Gastroesophageal sphincter (tissue), 4 donors: Measurements from ENCODE around the gene CRIM1. TPM values are rescaled to one million over a fixed set of nuclear protein-coding genes. Genes with fewer than 3 reads are reported as not detected.

ENCODE experiments used
- ATAC-seq: fragments of 150-250 bp; one replicate; pipeline ENCODE4 v1.9.1; 2016; ENCODE audit warnings: mild to moderate bottlenecking, moderate library complexity
- H3K27ac ChIP-seq, 4 donors: fragments of 200-600 bp; sonication (generic) in 3 of 4; 1 replicate in 3 of 4; 2 replicates in 1 of 4; pipeline ENCODE4 v1.5.1; 2016 to 2019
- H3K27me3 ChIP-seq: fragments of 200-600 bp; sonication (generic); one replicate; pipeline ENCODE4 v1.5.1; 2019
- H3K36me3 ChIP-seq, 2 donors: fragments of 200-600 bp; sonication (generic); one replicate each; pipeline ENCODE4 v1.5.1; 2019; ENCODE audit warnings: control low read depth in 1 of 2
- H3K4me1 ChIP-seq, 3 donors: fragments of 200-600 bp; sonication (generic); 1 replicate in 2 of 3; 2 replicates in 1 of 3; pipeline ENCODE4 v1.5.1; 2016 to 2019; ENCODE audit warnings: control low read depth in 2 of 3
- H3K4me3 ChIP-seq, 2 donors: fragments of 200-600 bp; sonication (generic); one replicate each; pipeline ENCODE4 v1.5.1; 2019; ENCODE audit warnings: mild to moderate bottlenecking in 1 of 2, moderate library complexity in 1 of 2
- H3K9me3 ChIP-seq, 3 donors: fragments of 200-600 bp; sonication (generic); one replicate each; pipeline ENCODE4 v1.5.1; 2017 to 2019; ENCODE audit warnings: control low read depth in 2 of 3
- CTCF ChIP-seq, 4 experiments: fragments of 200-600 bp in 2 of 4; fragments of 450-650 bp in 2 of 4; sonication (generic) in 1 of 4; IDR thresholded peaks; one replicate each; pipeline ENCODE4 v1.5.1; 2017 to 2019; ENCODE audit warnings: antibody characterized with exemption in 4 of 4, mild to moderate bottlenecking in 2 of 4, moderate library complexity in 2 of 4
- EP300 ChIP-seq: sonication (generic); formaldehyde crosslinking; IDR thresholded peaks from one replicate; pipeline ENCODE4 v1.6.1; 2017; ENCODE audit warnings: antibody characterized with exemption, mild to moderate bottlenecking
- POLR2A ChIP-seq, 2 donors: fragments of 450-650 bp; IDR thresholded peaks; one replicate each; pipeline ENCODE4 v1.6.1; 2017; ENCODE audit warnings: antibody characterized with exemption in 2 of 2, mild to moderate bottlenecking in 2 of 2, moderate library complexity in 1 of 2
- POLR2AphosphoS5 ChIP-seq: sonication (generic); formaldehyde crosslinking; IDR thresholded peaks from one replicate; pipeline ENCODE4 v1.6.1; 2017; ENCODE audit warnings: antibody characterized with exemption
- WGBS, 2 donors: methylation state at CpG; one replicate each; pipeline ENCODE4 v1.1.5; 2018; ENCODE audit warnings: low coverage in 1 of 2; 5-methylcytosine and 5-hydroxymethylcytosine counted together
- total RNA-seq, 4 donors: library from RNA; depleted of rRNA; stranded (reverse); fragments of >200 nt; gene quantifications; one replicate each; pipeline ENCODE4 v1.1.0, GENCODE V29; 2016

Gene CRIM1
- total RNA-seq, 4 donors from 2014 or later, result 150 to 342 (median 203) TPM

- 54 to 100% methylated on average over 2 of the region's 2 CpGs for WGBS, 2 donors
Measured at GRCh38 chr2:36382472-36382871, 26.9 kb downstream of the CRIM1 start.

GRCh38 chr2:36383726-36384125 lies 28.1 kb downstream of the CRIM1 start:
- no peak for ATAC-seq
- peaks cover 3 to 67% (median 14%) of the 10 kb centered on the region in 3 donors for H3K4me1 ChIP-seq

More at GRCh38 chr2:36382472-36382871, 26.9 kb downstream of the CRIM1 start:
- H3K4me1 ChIP-seq, result peaks cover 0 to 64% (median 14%) of the 10 kb centered on the region in 3 donors
- H3K9me3 ChIP-seq, result no peaks in the 10 kb centered on the region
- ATAC-seq, result no peak
- H3K27ac ChIP-seq, result no peak overlapping the region
- peaks cover 0 to 6% of the 10 kb centered on the region in 2 donors for H3K36me3 ChIP-seq
- H3K27me3 ChIP-seq, result no peaks in the 10 kb centered on the region
- no peak overlapping the region for H3K4me3 ChIP-seq
- no peak for TF ChIP-seq EP300
- no peak for TF ChIP-seq POLR2AphosphoS5
- no peak for TF ChIP-seq CTCF (IDR thresholded peaks at IDR 0.05)
- no peak for TF ChIP-seq POLR2A (IDR thresholded peaks at IDR 0.05)

GRCh38 chr2:36384454-36384853 lies 28.9 kb downstream of the CRIM1 start:
- Histone ChIP-seq H3K4me3 (no peak overlapping the region), H3K9me3 (no peaks in the 10 kb centered on the region), H3K27ac (no peak overlapping the region), H3K36me3 (peaks cover 0 to 6% of the 10 kb centered on the region in 2 donors), H3K4me1 (peaks cover 5 to 67% (median 14%) of the 10 kb centered on the region in 3 donors), H3K27me3 (no peaks in the 10 kb centered on the region)
- TF ChIP-seq EP300 (no peak), POLR2A (IDR thresholded peaks at IDR 0.05) (no peak), POLR2AphosphoS5 (no peak), CTCF (IDR thresholded peaks at IDR 0.05) (no peak)
- ATAC-seq, result no peak
- WGBS, 2 donors, result 79 to 92% methylated on average over 2 of the region's 2 CpGs

More at GRCh38 chr2:36383726-36384125, 28.1 kb downstream of the CRIM1 start:
- Histone ChIP-seq H3K4me3 (no peak overlapping the region), H3K27me3 (no peaks in the 10 kb centered on the region), H3K27ac (no peak overlapping the region), H3K9me3 (no peaks in the 10 kb centered on the region), H3K36me3 (peaks cover 0 to 6% of the 10 kb centered on the region in 2 donors)
- WGBS, 2 donors, result 89 to 95% methylated on average over 3 to 4 of the region's 4 CpGs
- TF ChIP-seq EP300 (no peak), CTCF (IDR thresholded peaks at IDR 0.05) (no peak), POLR2A (IDR thresholded peaks at IDR 0.05) (no peak), POLR2AphosphoS5 (no peak)

GRCh38 chr2:36385603-36386002 lies 30.0 kb downstream of the CRIM1 start:
- ATAC-seq, result no peak
- no peak overlapping the region for H3K27ac ChIP-seq
- H3K4me3 ChIP-seq, result no peak overlapping the region
- no peaks in the 10 kb centered on the region for H3K9me3 ChIP-seq
- H3K36me3 ChIP-seq, result peaks cover 0 to 1% of the 10 kb centered on the region in 2 donors
- WGBS, 2 donors, result 75 to 100% methylated on average over 1 of the region's 3 CpGs
- H3K4me1 ChIP-seq, result peaks cover 5 to 63% (median 7%) of the 10 kb centered on the region in 3 donors
- TF ChIP-seq POLR2A (IDR thresholded peaks at IDR 0.05), result no peak
- TF ChIP-seq POLR2AphosphoS5, result no peak
- no peak for TF ChIP-seq CTCF (IDR thresholded peaks at IDR 0.05)
- TF ChIP-seq EP300, result no peak
- H3K27me3 ChIP-seq, result no peaks in the 10 kb centered on the region

GRCh38 chr2:36387258-36387916 lies 31.8 kb downstream of the CRIM1 start:
- TF ChIP-seq CTCF (IDR thresholded peaks at IDR 0.05) (no peak), POLR2A (IDR thresholded peaks at IDR 0.05) (no peak), EP300 (no peak), POLR2AphosphoS5 (no peak)
- 90 to 100% methylated on average over 2 of the region's 2 CpGs for WGBS, 2 donors
- Histone ChIP-seq H3K9me3 (no peaks in the 10 kb centered on the region), H3K4me1 (peaks cover 0 to 45% (median 5%) of the 10 kb centered on the region in 3 donors), H3K27ac (no peak overlapping the region), H3K27me3 (no peaks in the 10 kb centered on the region), H3K4me3 (no peak overlapping the region), H3K36me3 (no peaks in the 10 kb centered on the region)
- no peak for ATAC-seq
